Tongue (tissue), 2 donors: ENCODE measurements around the gene LRRC9. TPM values are rescaled to one million over a fixed set of nuclear protein-coding genes. Genes with fewer than 3 reads are reported as not detected.
"Not testable (repeated sequence)": the region's sequence is repeated elsewhere in the genome, so short reads cannot be mapped to it uniquely, and the experiment has no call there.

Experiments
- DNase-seq: peaks from one replicate; pipeline ENCODE4 v3.0.0-alpha.2; 2015
- total RNA-seq: library from RNA; depleted of rRNA; stranded (reverse); fragments of >200 nt; gene quantifications from one replicate; pipeline ENCODE4 v1.2.3, GENCODE V29; 2014

Gene LRRC9
- total RNA-seq, 1 donor from 2014 or later, result under 0.01 TPM

DNA sequence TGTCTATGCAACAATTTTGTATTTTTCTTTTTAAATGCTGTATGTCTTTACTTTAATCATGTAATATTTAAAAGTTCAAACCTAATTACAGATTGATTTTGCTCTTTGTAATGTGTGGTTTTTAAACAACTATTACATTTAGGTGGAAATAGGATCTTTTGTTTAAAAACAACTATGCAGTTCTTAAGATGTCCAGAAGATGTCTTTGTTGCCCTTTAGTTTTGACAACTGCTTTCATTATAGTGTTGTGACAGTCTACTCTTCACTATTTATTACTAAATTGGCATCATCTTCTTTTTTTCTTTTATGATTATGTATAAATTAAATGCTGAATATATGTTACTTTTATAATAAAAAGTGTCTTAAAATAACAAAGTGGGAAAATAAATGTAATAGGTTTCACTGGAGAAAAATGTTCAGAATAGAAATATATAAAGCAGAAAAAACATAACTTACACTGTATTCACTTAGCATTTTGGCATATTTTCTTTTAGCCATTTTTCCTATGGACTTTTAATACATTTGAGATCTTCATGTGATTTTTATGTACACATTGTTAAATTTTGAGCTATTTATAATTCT, 144.6 kb downstream of the LRRC9 start:
- DNase-seq, result peak; percentile 46

DNA sequence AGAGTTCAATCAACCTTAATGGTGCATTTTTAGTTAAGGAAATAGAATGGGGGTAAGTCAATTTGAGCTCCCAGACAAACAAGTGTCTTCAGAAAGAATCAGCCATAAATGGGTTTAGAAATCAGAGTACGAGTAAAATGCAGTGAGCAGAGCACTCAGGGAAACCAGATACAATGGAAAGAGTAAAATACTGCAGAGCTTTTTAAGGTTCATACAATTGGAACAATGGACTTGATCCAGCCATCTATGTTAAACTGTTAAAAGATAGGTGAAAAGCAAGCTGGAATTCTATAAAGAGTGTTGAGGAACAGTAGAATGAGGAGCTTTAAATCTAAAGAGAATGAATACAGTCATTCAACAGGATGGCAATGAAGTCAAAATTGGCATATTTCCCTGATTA, 147.9 kb downstream of the LRRC9 start:
- no peak for DNase-seq

DNA sequence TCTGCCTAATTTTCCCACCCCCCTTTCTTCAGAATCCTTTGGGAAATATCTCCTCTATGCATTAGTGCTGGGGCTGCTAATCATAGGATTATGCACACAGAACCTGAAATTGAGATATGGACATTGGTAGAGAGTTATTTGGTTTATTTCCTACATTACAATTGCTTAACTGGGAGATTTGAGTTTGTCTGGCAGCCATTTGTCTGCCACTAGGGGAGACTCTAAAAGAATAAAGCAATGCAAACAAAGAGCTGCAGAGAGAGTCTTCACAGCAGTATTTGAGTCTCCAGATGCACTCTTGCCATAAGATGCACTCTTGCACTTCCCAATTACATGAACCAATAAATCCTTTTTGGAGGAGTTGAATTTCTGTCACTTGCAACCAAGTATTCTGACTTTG, 159.8 kb downstream of the LRRC9 start:
- DNase-seq, result no peak

DNA sequence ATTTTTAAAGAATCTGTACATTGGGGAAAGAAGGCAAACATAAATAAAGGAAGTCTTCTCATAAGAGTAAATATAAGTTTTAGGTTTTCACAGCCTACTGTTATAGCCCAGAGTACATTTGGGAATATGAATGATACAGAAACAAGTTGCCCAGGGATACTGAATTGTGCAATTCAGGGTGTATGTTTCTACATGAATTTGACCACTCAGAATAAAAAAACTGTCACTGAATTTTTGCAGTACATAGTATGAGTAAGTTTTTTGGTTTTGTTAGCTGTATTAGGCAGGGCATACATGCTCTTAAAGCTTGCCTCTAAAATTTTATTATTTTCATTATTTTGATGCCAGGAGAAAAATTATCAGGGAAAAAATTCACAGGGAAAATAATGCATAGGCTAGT, 165.1 kb downstream of the LRRC9 start:
- DNase-seq, result no peak

DNA sequence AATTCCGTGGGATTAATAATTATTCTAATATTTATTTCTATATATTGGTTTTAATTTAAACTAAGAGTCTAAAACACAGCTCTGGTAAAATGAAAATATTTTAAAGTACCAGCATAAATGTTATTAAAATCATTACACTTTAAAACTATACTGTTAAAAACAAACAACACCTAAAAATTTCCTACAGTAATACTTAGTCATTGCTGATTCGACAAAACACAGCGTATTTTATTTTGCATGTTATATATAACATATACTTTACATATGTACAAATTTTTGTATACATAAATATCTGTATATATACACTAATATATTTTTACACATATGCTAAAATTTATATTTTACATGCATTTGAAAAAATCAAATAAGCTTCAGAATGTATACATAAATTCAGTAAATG, 165.7 kb downstream of the LRRC9 start:
- DNase-seq, result no peak

DNA sequence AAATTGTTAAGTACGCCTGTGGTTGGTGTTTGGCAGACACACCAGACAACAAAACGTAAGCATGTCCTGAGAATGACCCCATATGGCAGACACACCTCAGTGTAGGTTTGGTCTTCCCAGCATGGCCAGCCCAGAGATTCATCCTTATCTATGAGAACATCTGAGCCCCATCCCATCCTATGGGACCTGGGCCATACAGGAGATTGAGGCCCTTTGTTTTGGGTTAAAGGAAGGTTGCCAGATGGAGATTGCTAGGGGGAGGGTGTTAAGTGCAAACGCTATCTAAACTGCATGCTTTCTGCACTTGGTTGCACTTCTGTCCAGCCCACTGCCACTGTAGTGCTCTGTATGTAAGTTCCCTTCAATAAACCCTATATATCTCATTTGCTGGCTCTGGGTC, 167.7 kb downstream of the LRRC9 start:
- no peak for DNase-seq

DNA sequence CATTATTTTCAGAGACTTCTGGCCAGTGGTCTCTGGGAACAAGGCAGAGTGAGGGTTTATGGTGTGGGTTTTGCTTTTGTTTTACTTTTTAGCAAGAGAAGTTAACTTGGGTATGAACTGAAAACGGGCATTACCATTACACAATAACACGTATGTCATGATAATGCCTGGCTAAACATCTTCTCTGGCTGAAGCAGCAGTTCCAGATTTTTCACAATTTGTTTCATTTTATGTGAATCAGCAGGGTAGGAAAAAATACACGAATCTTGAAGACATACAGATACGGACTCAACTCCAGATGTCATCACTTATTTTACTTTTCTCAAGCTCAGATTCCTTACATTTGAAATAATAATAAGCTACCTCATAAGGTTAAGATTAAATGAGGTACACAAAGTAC, 169.3 kb downstream of the LRRC9 start:
- DNase-seq, result no peak

DNA sequence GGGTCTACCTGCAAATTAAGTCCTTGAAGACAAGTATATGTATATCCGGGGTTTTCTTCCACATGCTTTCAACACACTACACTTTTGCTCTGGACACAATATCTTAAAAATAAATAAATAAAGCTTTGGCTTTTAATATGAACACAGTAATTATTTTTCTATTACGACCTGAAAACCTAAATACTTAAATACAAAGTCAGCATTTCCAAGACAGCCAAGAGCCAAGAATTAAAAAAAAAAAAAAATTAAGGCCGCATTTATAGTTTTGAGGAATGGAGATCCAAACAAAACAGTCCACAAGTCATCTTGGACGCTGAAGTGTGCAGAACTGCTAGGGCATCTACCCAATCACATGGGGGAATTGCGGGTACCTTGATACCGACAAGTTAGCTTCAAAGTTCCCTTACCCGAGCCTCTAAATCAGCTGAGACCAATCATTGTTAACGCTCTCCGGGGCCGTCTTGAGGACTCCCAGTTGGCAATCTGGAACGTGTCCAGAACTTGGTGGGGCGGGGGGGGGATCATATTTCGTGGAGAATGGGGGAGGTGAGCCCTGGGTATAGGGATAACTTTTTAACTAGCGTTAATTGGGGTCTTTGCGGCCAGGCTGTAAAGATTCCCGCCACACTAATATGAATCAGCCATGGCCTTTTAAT, 171.0 kb downstream of the LRRC9 start:
- DNase-seq, result peak; percentile 93

DNA sequence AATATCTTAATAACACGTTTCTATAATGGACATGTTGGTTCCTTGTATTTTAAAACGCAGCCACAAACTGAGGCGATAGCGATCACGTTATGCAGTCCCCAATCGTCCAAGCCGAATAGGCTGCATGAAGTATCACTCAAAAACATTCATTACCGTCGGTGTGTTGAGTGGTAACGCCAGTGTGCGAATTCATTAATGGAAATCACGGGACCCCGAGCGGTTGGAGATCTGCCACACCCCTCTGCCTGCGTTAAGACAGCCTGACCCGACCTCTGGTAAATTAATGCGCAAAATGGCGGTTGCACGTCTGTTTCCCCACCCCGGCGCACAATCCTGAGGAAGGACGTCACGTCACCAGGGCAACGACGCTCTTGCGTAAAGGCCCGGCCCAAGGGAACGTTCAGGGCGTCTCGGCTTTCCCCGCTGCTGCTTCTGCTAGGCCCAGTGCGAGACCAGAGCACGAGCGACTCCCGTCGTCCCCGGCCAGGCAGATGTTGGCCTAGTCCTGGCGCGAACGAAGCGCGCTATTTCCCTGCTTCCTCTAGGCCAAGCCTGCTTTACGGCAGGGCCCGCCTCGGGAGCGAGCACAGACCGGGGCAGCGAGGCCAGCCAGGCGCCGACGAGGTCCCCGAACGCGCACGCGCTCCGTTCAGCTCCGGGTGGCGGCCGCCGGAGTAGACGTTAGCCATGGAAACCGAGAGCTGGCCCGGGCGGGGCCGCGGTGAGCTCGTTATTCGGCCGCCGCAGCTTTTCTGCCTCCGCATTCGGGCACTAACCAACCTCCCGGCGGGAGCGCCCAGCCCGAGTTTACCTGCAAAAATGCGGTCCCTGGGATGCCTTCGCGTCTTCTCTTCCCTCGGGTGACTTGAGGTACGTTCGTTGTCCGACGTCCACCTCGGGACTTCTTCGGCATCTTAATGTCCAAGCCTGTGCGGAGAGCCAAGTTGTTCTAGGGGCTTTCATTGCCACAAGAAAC, 171.9 kb downstream of the LRRC9 start, which contains the start of gene PCNX4:
PCNX4 (plus strand) TSS at position 374 of the 976 bp plus-strand sequence. CDS start 15,716 bp downstream, outside the sequence.
- DNase-seq, result peak; percentile 100

DNA sequence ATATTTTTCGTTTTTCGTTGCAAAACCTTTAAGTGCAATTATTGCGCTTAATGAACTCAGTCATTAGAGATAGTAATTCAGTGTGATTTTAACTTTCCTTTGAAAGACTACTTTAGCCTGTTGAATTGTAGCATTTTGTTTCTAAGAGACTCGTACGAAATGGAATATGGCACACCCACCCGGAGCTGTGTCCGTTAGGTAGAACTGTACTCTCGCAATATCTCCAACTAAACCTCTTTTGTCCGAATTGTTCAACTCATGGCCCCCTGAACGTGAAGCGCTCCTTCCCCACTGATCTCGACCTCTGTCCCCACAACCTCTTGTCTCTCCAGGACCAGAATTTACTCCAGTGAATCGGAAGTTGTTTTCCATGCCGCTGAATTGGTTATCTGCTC, 172.6 kb downstream of the LRRC9 start:
- DNase-seq, result peak; percentile 67

DNA sequence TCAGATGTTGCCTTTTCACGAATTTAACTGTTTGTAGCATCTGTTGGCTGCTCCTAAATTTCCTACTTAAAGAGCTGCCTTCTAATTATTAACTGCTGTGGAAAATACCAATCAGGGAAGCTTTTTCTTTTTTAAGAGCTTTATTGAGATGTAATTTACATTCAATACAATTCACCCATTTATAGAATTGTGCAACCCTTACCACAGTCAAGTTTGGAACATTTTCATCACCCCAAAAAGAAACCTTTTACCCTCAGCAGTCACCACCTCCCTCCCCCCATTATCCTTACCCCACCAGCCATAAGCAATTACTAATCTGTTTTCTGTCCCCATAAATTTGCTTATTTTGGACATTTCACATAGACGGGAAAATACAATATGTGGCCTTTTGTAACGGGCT, 173.1 kb downstream of the LRRC9 start:
- no peak for DNase-seq

DNA sequence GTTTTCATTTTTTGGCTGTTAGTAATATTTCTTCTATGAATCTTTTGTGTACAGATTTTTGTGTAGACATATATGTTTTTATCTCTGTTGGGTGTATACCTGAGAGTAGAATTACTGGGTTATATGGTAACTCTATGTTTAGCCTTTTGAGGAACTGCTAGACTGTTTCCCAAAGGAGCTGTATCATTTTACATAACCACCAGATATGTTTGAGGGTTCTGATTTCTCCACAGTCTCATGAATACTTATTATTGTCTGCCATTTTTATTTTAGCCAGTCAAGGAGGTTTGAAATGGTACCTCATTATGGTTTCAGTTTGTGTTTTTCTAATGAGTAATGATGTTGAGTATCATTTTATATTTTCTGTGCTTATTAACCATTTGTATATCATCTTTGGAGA, 173.7 kb downstream of the LRRC9 start:
- no peak for DNase-seq

DNA sequence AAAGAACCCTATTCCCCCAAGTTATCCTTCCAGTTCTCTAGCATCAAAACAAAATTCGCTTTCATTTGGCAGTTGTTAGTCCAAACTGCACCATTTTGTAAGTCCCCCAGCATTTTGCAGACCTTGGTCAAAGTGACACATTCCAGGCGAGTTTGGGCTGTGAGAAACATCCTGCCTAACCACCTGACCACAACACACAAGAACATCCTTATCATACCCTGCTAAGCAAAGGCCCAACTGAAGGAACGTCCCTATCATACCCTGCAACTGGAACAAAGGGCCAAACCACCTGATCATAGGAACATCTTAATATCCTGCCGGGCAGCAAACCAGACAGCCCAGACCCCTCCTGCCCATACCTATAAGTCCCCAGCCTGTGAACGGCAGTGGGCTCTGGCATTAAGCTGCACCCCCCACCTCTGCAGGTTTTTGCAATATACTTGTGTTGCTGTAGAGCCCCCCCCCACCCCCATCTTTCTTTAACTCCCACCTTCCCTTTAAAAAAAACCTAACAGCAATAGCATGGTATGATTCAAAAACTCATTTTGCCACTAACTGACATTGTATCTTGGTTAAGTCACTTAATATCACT, 174.5 kb downstream of the LRRC9 start:
- no peak for DNase-seq

DNA sequence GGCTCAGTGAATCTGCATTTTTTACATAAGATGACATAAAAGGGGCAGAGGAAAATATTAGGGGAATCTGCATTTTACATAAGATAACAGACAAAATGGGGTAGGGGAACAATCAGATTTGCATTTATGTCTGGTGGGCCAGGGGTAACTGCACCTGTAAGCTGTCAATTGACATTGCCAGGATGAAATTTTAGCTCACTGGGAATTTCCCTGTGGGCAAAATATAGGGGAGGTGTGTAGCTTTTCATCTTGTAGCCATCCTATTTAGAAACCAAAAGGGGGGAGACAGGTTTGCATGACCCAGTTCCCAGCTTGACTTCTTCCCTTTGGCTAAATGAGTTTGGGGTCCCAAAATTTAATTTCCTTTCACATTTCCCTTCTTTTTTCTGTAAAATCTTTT, 175.3 kb downstream of the LRRC9 start:
- DNase-seq, result no peak

DNA sequence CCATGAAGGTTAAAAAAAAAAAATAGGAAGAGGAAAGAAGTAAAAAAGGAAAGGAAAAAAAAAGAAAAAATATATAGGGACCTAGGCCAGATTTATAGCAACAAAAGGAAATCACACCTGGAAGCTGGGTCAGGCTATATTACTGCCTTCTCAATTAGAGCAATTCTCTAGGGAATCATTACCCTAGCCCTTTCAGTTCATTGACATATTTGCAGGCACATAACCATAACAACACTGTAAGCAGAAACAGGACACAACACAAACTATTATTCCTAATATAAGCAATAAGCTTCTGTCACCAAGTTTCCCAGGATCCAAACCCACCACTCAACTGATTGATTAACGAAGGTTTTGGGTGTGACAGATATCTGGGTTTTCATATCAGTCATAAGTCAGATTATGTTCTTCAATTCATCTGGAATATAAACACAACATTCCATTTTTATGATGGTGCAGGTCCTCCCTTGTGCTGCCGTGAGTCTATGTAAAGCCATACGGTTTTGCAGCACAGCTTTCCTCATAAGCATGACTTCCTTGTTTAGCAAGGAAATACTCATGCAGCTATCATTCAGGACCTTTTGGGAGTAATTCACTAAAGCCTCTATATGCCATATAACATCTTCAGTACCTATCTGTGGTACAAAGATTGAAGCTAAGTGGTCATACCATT, 176.0 kb downstream of the LRRC9 start:
- no peak for DNase-seq

DNA sequence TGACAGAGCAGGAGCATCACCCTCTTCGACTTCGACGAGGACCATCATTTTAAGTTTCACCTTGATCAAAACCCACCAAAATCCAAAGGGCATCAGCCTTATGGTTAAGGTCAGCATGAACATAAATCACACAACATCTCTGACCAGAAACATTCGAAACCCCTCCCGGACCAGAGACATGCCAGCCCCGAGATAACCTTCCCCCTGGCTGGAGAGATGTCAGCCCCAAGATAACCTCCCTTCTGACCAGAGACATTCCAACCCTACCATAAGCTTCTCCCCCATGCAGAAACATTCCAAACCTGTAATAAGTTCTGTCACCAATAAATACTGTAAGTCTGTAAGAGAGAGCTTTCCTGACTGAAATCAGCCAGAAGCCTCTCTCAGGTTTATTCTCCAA, 178.0 kb downstream of the LRRC9 start:
- DNase-seq, result no peak

DNA sequence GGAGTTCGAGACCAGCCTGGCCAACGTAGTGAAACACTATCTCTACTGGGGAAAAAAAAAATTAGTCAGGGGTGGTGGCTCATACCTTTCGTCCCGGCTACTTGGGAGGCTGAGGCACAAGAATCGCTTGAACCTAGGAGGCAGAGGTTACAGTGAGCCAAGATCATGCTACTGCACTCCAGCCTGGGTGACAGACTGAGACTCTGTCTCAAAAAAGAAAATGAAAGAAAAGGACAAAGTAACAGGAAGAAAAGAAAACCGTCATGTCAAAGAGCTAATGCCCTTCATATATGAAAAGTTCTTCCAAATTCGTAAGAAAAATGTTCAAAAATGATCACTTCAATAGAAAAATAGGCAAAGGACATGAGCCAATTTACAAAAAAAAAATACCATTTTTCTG, 179.9 kb downstream of the LRRC9 start:
- not testable (repeated sequence) for DNase-seq

DNA sequence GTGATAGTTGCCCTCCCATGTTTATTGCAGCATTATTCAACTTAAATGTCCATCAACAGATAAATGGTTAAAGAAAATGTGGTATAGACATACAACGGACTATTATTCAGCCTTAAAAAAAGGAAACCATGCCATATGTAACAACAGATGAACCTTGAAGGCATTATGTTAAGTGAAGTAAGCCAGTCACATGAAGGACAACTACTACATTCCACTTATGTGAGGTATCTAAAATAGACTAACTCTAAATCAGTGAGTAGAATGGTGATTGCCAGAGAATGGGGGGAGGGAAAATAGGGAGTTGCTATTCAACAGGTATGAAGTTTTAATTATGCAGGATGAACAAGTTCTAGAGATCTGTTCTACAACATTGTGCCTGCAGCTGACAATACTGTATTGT, 181.8 kb downstream of the LRRC9 start:
- DNase-seq, result no peak

DNA sequence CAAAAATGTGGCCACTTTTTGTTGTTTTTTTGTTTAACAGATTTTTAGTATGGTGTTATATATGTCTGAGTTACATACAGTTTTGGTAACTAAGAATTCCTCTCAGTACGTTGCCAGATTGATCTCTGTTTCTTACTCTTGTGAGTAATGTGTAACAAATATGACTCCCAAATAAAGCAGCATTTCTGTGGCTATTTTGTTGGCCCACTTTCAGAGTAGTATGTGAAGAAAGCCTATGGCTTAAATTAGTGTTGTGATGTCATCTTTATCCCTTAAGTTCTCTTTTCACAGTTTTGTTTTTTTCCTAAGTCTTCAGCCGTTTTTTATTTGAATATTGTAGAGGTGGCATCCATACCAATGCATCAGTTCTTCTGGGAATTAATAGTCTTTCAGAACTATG, 182.4 kb downstream of the LRRC9 start:
- peak; percentile 22 for DNase-seq

DNA sequence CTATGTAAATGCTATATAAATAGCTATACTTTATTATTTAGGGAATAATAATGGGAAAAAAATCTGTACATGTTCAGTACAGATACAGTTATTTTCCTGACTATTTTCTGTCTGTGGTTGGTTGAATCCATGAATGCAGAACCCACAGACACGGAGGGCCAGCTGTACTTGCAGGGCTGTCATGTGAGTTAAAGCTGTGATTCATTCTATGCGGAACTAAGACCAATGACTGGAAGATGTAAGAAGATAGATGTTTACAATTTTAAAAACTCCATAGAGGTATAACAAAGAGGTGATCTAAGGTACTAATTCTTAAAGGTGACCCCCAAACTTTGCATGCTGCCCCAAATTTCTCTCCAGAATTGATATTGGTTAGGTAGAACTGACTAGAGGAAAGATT, 186.4 kb downstream of the LRRC9 start:
- peak; percentile 18 for DNase-seq

DNA sequence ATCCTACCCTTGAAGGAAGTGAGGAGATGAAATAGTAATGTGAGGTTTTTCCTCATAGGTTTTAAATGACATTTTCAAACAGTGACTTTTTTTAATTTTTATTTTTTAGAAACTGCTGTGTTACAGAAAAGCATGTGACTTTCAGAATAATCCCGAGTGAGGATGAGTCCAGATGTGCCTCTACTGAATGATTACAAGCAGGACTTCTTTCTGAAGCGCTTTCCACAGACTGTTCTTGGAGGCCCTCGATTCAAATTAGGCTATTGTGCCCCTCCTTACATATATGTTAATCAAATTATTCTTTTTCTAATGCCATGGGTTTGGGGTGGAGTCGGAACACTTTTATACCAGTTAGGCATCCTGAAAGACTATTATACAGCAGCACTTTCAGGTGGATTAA, 187.5 kb downstream of the LRRC9 start:
- no peak for DNase-seq

DNA sequence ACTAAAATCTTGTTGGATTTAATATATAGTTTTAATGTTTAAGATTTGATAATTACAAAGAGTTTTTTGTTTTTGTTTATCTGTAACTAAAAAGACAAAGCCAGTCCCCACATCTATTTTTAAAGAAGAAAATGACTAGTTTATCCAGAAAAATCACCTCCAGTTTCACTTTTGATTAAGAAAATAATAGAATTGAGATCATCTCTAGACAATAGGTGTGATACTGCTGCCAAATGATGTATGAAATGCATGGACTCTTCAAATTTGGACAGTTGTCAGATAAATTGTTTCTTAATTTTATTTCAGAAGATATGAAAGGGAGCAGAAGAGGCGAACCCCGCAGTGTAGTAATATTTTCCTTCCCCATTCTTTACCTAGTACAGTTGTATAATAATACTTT, 191.8 kb downstream of the LRRC9 start:
- DNase-seq, result no peak
